ENCODE results near the gene NELFCD.

DNA sequence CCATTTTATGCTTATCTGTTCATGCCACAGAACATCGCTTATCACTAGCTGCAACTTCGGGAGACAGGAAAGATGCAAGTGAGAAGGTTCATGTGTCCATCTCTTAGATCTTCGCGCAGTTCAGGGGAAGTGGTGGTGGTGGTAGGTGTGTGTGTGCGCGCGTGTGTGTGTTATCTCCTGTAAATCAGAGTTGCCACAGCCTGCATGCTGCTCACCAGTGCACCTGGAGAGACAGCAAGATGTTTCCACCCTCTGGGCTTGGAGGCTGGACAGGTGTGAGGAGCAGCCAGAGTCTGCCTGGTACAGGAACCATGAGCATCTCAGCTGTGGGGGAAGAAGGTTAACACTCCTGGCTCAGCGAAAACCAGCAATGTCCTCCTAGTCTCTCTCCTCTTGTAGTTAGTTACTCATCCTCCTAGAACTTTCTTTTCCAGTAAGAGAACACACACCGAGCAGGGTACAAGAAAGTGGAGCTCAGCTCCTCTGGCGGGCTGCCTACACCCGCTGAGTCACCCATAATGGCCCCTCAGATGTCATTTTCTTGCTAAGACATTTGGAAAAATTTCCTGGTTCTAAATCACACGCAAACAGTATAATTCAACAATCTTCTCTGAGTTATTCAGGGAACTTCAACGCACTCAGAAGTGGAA lies 33.0 kb downstream of the NELFCD start:
- TF ChIP-seq POLR2A (IDR thresholded peaks at IDR 0.05) (no peak), EP300 (IDR thresholded peaks at IDR 0.05) (no peak)
- TF ChIP-seq, protein P1, sequence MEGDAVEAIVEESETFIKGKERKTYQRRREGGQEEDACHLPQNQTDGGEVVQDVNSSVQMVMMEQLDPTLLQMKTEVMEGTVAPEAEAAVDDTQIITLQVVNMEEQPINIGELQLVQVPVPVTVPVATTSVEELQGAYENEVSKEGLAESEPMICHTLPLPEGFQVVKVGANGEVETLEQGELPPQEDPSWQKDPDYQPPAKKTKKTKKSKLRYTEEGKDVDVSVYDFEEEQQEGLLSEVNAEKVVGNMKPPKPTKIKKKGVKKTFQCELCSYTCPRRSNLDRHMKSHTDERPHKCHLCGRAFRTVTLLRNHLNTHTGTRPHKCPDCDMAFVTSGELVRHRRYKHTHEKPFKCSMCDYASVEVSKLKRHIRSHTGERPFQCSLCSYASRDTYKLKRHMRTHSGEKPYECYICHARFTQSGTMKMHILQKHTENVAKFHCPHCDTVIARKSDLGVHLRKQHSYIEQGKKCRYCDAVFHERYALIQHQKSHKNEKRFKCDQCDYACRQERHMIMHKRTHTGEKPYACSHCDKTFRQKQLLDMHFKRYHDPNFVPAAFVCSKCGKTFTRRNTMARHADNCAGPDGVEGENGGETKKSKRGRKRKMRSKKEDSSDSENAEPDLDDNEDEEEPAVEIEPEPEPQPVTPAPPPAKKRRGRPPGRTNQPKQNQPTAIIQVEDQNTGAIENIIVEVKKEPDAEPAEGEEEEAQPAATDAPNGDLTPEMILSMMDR (IDR thresholded peaks at IDR 0.05): no peak

Data from suprapubic skin (tissue), 3 donors.